Lung (tissue), 12 donors: ENCODE results near the gene COMMD2. TPM values are rescaled to one million over a fixed set of nuclear protein-coding genes. Genes with fewer than 3 reads are reported as not detected.

Source experiments
- ATAC-seq: fragments of 200-7000 bp; cut with Tn5 transposase; one replicate; pipeline ENCODE4 v1.9.1; 2020; ENCODE audit warnings: moderate number of reproducible peaks; ENCODE audit not compliant: insufficient read depth, low FRiP score
- DNase-seq, 3 donors: peaks; one replicate each; pipeline ENCODE4 v3.0.0-alpha.2; 2013 to 2017
- H3K27ac ChIP-seq, 2 donors: one replicate each; pipeline ENCODE4 v1.5.1; 2013; ENCODE audit warnings: mild to moderate bottlenecking in 2 of 2, moderate library complexity in 2 of 2, control low read depth in 1 of 2, inconsistent platforms in 1 of 2, low read depth in 1 of 2, low read length in 1 of 2
- H3K27me3 ChIP-seq, 3 donors: one replicate each; pipeline ENCODE4 v1.5.1; 2013; ENCODE audit warnings: low read length in 2 of 3; ENCODE audit not compliant: control insufficient read depth in 3 of 3, insufficient read depth in 3 of 3
- H3K36me3 ChIP-seq, 4 donors: one replicate each; pipeline ENCODE4 v1.5.1; 2013; ENCODE audit warnings: low read length in 4 of 4, mild to moderate bottlenecking in 1 of 4, moderate library complexity in 1 of 4; ENCODE audit not compliant: control insufficient read depth in 4 of 4, insufficient read depth in 4 of 4
- H3K4me1 ChIP-seq, 5 donors: one replicate each; pipeline ENCODE4 v1.5.1; 2013; ENCODE audit warnings: low read length in 5 of 5, mild to moderate bottlenecking in 2 of 5, moderate library complexity in 1 of 5; ENCODE audit not compliant: control insufficient read depth in 5 of 5, insufficient read depth in 5 of 5
- H3K4me3 ChIP-seq: one replicate; pipeline ENCODE4 v1.5.1; 2013; ENCODE audit warnings: mild to moderate bottlenecking, control low read depth, moderate library complexity
- H3K9ac ChIP-seq, 2 donors: one replicate each; pipeline ENCODE4 v1.5.1; 2013; ENCODE audit warnings: low read length in 2 of 2, control low read depth in 1 of 2; ENCODE audit not compliant: insufficient read depth in 1 of 2
- H3K9me3 ChIP-seq, 4 donors: one replicate each; pipeline ENCODE4 v1.5.1; 2013; ENCODE audit warnings: low read length in 3 of 4, mild to moderate bottlenecking in 1 of 4, moderate library complexity in 1 of 4; ENCODE audit not compliant: control insufficient read depth in 4 of 4, insufficient read depth in 3 of 4
- CTCF ChIP-seq: IDR thresholded peaks from 2 replicates; pipeline ENCODE4 v1.5.1; 2012; ENCODE audit warnings: mild to moderate bottlenecking; ENCODE audit errors: control extremely low read depth, extremely low read depth
- WGBS, 2 donors: extraction: QIAGEN DNeasy Blood & Tissue Kit; methylation state at CpG; one replicate each; pipeline ENCODE4 v1.1.7; 2013; 5-methylcytosine and 5-hydroxymethylcytosine counted together
- polyA plus RNA-seq, 2 donors: library from polyadenylated mRNA; stranded (reverse); fragments of 200-250 nt; gene quantifications; one replicate each; pipeline ENCODE4 v1.2.1, GENCODE V29; 2013
- total RNA-seq, 2 donors: library from RNA; depleted of rRNA in 1 of 2; stranded (reverse); fragments of >200 nt in 1 of 2; gene quantifications; one replicate each; pipeline ENCODE4 v1.2.1, GENCODE V29; 2014 to 2021
- donor health status: control.
- donor health status: control.
- donor health status: Bipolar disorder and iron deficiency.
- donor health status: healthy.
- donor health status: DM: yes; HTN: yes; CAD: no.

Gene COMMD2
- total and polyA plus RNA-seq, 4 donors = 10.1 to 72.4 (median 29.6) TPM

- Histone ChIP-seq H3K4me3 (no peak overlapping the region), H3K27ac (no peak overlapping the region), H3K27me3 (no peaks in the 10 kb centered on the region), H3K36me3 (no peaks in the 10 kb centered on the region), H3K9me3 (peaks cover 0 to 3% (median 0%) of the 10 kb centered on the region in 4 donors), H3K4me1 (no peaks in the 10 kb centered on the region), H3K9ac (no peak overlapping the region)
- no peak for TF ChIP-seq CTCF
- WGBS, 2 donors = 73 to 84% methylated on average over 1 of the region's 1 CpG
- ATAC-seq (no peak), DNase-seq (no peak)
Measured at GRCh38 chr3:149776170-149776569, 23.9 kb upstream of the COMMD2 start.

- Histone ChIP-seq H3K27me3 (no peaks in the 10 kb centered on the region), H3K36me3 (no peaks in the 10 kb centered on the region), H3K9me3 (peaks cover 0 to 3% (median 0%) of the 10 kb centered on the region in 4 donors), H3K4me1 (no peaks in the 10 kb centered on the region), H3K27ac (no peak overlapping the region), H3K4me3 (no peak overlapping the region), H3K9ac (no peak overlapping the region)
- WGBS, 2 donors = 89 to 93% methylated on average over 2 of the region's 2 CpGs
- TF ChIP-seq CTCF = no peak
- ATAC-seq (no peak), DNase-seq (no peak)
Measured at GRCh38 chr3:149772861-149773260, 20.6 kb upstream of the COMMD2 start.

DNA sequence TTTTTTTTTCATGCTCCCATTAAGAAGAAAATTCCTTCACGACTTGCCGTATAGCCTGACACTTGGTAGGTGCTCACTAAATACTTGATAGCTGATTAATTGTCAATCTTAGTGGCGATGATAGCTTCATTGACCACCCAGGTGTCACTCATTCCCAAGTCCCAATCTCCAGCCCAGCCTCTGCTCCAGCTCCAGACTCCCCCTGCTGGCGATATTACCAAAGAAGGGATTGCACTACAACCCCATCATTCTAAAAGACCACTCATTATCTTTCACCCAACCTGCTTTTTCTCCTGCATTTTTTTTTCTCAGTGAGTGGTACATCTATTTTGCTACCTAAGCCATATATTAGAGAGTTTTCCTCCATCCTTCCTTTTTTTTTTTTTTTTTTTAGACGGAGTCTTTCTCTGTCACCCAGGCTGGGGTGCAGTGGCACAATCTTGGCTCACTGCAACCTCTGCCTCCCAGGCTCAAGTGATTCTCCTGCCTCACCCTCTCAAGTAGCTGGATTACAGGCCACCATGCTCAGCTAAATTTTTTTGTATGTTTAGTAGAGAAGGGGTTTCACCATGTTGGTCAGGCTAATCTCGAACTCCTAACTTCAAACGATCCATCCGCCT, 19.5 kb upstream of the COMMD2 start:
- Histone ChIP-seq H3K9me3 (no peaks in the 10 kb centered on the region), H3K36me3 (no peaks in the 10 kb centered on the region), H3K4me1 (no peaks in the 10 kb centered on the region), H3K27ac (no peak overlapping the region), H3K9ac (no peak overlapping the region), H3K4me3 (no peak overlapping the region), H3K27me3 (peaks cover 0 to 2% (median 0%) of the 10 kb centered on the region in 3 donors)
- peak; percentile 33 to 53 (median 50) for DNase-seq
- TF ChIP-seq CTCF = peak; percentile 57
- WGBS, 2 donors = 55 to 65% methylated on average over 8 of the region's 8 CpGs
- no peak for ATAC-seq

- DNase-seq (no peak), ATAC-seq (no peak)
- Histone ChIP-seq H3K9ac (no peak overlapping the region), H3K27me3 (peaks cover 0 to 2% (median 0%) of the 10 kb centered on the region in 3 donors), H3K4me3 (no peak overlapping the region), H3K36me3 (no peaks in the 10 kb centered on the region), H3K9me3 (no peaks in the 10 kb centered on the region), H3K4me1 (no peaks in the 10 kb centered on the region), H3K27ac (no peak overlapping the region)
- TF ChIP-seq CTCF = no peak
- 87 to 90% methylated on average over 2 of the region's 2 CpGs for WGBS, 2 donors
Measured at GRCh38 chr3:149770246-149770645, 18.0 kb upstream of the COMMD2 start.
